ENCODE results near the gene LINC00632. TPM values are rescaled to one million over a fixed set of nuclear protein-coding genes. Genes with fewer than 3 reads are reported as not detected.

LINC00632 gene
- total and polyA plus RNA-seq, 4 donors, result 0.15 to 28.7 (median 0.32) TPM

DNA sequence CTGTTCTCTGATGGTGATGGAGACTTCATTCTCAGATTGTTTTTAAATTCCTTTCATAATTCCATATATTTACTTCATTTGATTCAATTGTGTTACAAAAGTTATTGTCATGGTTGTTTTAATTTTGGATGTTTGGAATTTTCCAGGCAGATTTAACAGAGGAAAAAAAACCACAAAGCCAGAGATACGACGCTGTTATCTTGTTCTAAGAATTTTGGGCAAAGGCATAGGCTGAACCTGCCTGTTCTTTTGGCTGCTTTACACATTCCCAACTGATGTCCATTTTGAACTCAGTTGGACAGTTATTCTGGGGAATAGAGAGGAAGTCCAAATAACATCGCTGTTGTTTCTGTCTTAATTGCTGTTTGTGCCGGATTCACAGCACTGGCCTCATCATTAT is 65.7 kb downstream of the LINC00632 start:
- Histone ChIP-seq H3K36me3 (ENCODE audit: control insufficient read depth in 4 of 4, insufficient read depth in 3 of 4, low read depth in 1 of 4, low read length in 3 of 4) (no peaks in the 10 kb centered on the region), H3K27ac (ENCODE audit: low read depth in 1 of 2, low read length in 2 of 2) (no peak overlapping the region), H3K4me3 (ENCODE audit: low read depth in 1 of 3, low read length in 3 of 3) (no peak overlapping the region), H3K9ac (ENCODE audit: low read depth in 1 of 2, low read length in 2 of 2) (no peak overlapping the region), H3K9me3 (ENCODE audit: control insufficient read depth in 4 of 4, low read length in 3 of 4) (peaks cover 0 to 2% (median 0%) of the 10 kb centered on the region in 4 donors), H3K27me3 (ENCODE audit: control insufficient read depth in 4 of 4, insufficient read depth in 4 of 4, low read length in 3 of 4) (peaks cover 0 to 6% (median 0%) of the 10 kb centered on the region in 4 donors), H3K4me1 (ENCODE audit: control insufficient read depth in 4 of 4, insufficient read depth in 4 of 4, low read length in 3 of 4) (no peaks in the 10 kb centered on the region)
- DNase-seq (ENCODE audit: low spot score), result no peak
- WGBS, result 89% methylated on average over 4 of the region's 4 CpGs
- TF ChIP-seq RAD21 (IDR thresholded peaks at IDR 0.05) (no peak), REST (IDR thresholded peaks at IDR 0.05) (no peak), FOXA2 (IDR thresholded peaks at IDR 0.05) (no peak), FOXA1 (IDR thresholded peaks at IDR 0.05) (no peak), TAF1 (conservative IDR thresholded peaks at IDR 0.05) (no peak), JUND (IDR thresholded peaks at IDR 0.05) (no peak), NR2F2 (IDR thresholded peaks at IDR 0.05) (no peak), ZBTB33 (IDR thresholded peaks at IDR 0.05) (no peak), MAX (IDR thresholded peaks at IDR 0.05) (no peak), HNF4A (conservative IDR thresholded peaks at IDR 0.05) (no peak), YY1 (IDR thresholded peaks at IDR 0.05) (no peak), ATF3 (IDR thresholded peaks at IDR 0.05) (no peak), EGR1 (IDR thresholded peaks at IDR 0.05; ENCODE audit: low read depth in 2 of 2) (no peak), SP1 (IDR thresholded peaks at IDR 0.05) (no peak), RXRA (IDR thresholded peaks at IDR 0.05) (no peak), HNF4G (IDR thresholded peaks at IDR 0.05) (no peak), GABPA (IDR thresholded peaks at IDR 0.05 in 1 of 2, conservative IDR thresholded peaks at IDR 0.05 in 1 of 2) (no peak)
- TF ChIP-seq, protein P1, sequence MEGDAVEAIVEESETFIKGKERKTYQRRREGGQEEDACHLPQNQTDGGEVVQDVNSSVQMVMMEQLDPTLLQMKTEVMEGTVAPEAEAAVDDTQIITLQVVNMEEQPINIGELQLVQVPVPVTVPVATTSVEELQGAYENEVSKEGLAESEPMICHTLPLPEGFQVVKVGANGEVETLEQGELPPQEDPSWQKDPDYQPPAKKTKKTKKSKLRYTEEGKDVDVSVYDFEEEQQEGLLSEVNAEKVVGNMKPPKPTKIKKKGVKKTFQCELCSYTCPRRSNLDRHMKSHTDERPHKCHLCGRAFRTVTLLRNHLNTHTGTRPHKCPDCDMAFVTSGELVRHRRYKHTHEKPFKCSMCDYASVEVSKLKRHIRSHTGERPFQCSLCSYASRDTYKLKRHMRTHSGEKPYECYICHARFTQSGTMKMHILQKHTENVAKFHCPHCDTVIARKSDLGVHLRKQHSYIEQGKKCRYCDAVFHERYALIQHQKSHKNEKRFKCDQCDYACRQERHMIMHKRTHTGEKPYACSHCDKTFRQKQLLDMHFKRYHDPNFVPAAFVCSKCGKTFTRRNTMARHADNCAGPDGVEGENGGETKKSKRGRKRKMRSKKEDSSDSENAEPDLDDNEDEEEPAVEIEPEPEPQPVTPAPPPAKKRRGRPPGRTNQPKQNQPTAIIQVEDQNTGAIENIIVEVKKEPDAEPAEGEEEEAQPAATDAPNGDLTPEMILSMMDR (IDR thresholded peaks at IDR 0.05; ENCODE audit: low read depth, low read length, missing input control), result no peak

All from liver (tissue), 9 donors.